ENCODE measurements around the gene PDCD4.
A peak's percentile ranks its signal among the peaks of the same experiment; 100 is the strongest.

Gene PDCD4

DNA sequence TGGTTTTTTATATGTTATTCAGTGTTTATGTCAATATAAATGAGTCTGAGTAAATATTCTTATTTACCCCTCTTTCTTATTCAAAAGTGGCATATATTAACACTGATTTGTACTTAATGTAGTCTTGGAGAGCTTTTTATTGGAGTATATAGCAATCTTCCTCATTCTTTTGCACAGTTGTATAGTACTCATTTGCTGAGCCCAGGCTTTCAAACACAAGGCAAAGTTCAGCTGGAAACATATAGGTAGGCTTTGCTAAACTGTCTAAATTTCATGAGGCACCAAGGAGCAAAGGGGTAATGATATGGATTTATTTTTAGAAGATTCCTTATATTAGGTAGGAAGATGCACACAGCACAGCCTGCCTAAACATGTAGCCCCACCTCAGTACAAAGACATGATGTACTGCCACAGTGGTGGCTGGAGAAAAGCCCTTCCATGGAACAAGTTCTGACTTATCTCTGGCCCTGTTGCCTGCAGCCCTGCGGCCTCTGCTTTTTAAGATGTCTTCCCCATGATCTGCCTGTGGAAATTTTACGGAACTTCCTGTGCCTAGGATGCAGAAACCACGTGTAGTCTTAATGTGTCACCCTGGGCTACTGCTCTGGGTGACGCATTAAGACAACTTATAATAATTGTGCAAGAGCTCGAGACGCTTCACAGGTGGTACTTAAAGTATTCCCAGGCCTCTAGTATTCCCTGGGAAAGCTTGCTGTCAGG is 9.6 kb upstream of the PDCD4 start:
- DNase-seq (ENCODE audit: low spot score): no peak
- Histone ChIP-seq H3K27ac (ENCODE audit: poor library complexity, severe bottlenecking) (peak overlapping the region; percentile 77), H3K36me3 (ENCODE audit: low read depth) (no peaks in the 10 kb centered on the region), H3K4me1 (ENCODE audit: insufficient read depth, poor library complexity, severe bottlenecking) (peaks cover 45% of the 10 kb centered on the region), H3K9me3 (ENCODE audit: severe bottlenecking) (no peaks in the 10 kb centered on the region), H3K4me3 (ENCODE audit: severe bottlenecking) (no peak overlapping the region), H3K27me3 (ENCODE audit: insufficient read depth, poor library complexity, severe bottlenecking) (no peaks in the 10 kb centered on the region)
- ATAC-seq (ENCODE audit: low read depth): peak; percentile 72
- TF ChIP-seq, protein P1, sequence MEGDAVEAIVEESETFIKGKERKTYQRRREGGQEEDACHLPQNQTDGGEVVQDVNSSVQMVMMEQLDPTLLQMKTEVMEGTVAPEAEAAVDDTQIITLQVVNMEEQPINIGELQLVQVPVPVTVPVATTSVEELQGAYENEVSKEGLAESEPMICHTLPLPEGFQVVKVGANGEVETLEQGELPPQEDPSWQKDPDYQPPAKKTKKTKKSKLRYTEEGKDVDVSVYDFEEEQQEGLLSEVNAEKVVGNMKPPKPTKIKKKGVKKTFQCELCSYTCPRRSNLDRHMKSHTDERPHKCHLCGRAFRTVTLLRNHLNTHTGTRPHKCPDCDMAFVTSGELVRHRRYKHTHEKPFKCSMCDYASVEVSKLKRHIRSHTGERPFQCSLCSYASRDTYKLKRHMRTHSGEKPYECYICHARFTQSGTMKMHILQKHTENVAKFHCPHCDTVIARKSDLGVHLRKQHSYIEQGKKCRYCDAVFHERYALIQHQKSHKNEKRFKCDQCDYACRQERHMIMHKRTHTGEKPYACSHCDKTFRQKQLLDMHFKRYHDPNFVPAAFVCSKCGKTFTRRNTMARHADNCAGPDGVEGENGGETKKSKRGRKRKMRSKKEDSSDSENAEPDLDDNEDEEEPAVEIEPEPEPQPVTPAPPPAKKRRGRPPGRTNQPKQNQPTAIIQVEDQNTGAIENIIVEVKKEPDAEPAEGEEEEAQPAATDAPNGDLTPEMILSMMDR (IDR thresholded peaks at IDR 0.05; ENCODE audit: poor library complexity, severe bottlenecking): no peak

DNA sequence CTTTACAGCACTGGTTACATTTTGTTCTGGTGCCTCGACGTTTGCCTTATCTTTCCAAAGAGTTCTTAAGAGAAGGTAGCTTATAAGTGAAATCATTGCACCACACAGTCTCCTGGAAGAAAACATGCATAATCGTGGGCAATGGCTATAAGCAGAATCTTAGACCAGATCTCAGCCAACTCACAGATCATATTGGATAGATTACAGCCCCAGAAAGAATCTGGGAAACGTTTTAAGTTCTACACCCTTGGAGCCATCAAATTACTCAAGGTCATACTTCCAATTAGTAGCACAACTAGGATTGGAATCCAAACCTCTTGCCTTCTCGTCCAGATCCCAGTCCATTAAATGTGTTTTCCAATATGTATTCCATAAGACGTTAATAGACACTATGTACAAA is 8.8 kb upstream of the PDCD4 start:
- no peaks in the 10 kb centered on the region for H3K27me3 ChIP-seq (ENCODE audit: insufficient read depth, poor library complexity, severe bottlenecking)
- DNase-seq (ENCODE audit: low spot score) (no peak), ATAC-seq (ENCODE audit: low read depth) (no peak)
- peaks cover 45% of the 10 kb centered on the region for H3K4me1 ChIP-seq (ENCODE audit: insufficient read depth, poor library complexity, severe bottlenecking)
- H3K27ac ChIP-seq (ENCODE audit: poor library complexity, severe bottlenecking): peak overlapping the region; percentile 77
- H3K36me3 ChIP-seq (ENCODE audit: low read depth): no peaks in the 10 kb centered on the region
- no peaks in the 10 kb centered on the region for H3K9me3 ChIP-seq (ENCODE audit: severe bottlenecking)
- TF ChIP-seq, protein P1 (IDR thresholded peaks at IDR 0.05; ENCODE audit: poor library complexity, severe bottlenecking): no peak
- no peak overlapping the region for H3K4me3 ChIP-seq (ENCODE audit: severe bottlenecking)

DNA sequence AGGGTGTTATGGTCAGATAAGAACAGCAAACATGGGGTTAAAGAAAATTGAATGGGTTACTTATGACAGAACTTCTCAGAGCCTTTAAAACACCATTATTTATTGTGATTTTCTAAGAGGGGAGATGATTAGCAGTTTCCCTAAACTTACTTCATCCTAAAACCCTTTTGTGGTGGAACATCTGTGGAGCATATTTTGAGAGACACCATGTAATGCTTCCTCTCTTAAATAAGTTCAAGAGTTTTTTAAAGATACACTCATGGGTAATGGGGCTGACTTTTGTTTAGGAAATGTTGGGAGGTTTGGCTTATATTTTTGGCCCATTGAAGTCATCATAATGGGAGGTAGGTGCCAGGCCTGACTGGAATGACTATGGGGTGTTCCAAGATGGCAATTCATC is 8.4 kb upstream of the PDCD4 start:
- H3K4me1 ChIP-seq (ENCODE audit: insufficient read depth, poor library complexity, severe bottlenecking): peaks cover 45% of the 10 kb centered on the region
- DNase-seq (ENCODE audit: low spot score): no peak
- no peak for ATAC-seq (ENCODE audit: low read depth)

DNA sequence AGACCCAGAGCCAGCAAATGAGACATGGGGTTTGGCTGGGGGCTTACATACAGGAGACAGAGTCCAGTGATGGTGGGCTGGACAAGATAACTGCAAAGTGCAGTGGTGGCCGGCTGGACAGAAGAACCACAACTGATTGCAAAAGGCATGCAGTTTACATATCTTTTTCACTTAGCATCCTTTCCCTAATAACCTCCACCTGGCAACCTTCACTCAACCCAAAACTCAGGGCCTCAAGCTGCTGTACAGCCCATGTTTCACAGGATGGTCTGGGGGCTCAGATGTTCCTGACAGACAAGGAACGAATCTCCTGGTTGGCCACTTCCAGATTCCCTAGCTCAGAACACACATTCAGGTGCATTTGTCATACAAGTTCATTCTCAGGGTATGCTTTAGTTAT is 7.8 kb upstream of the PDCD4 start:
- Histone ChIP-seq H3K27ac (ENCODE audit: poor library complexity, severe bottlenecking) (peak overlapping the region; percentile 89), H3K9me3 (ENCODE audit: severe bottlenecking) (no peaks in the 10 kb centered on the region), H3K4me1 (ENCODE audit: insufficient read depth, poor library complexity, severe bottlenecking) (peaks cover 45% of the 10 kb centered on the region), H3K27me3 (ENCODE audit: insufficient read depth, poor library complexity, severe bottlenecking) (no peaks in the 10 kb centered on the region), H3K4me3 (ENCODE audit: severe bottlenecking) (no peak overlapping the region), H3K36me3 (ENCODE audit: low read depth) (no peaks in the 10 kb centered on the region)
- no peak for DNase-seq (ENCODE audit: low spot score)
- no peak for ATAC-seq (ENCODE audit: low read depth)
- TF ChIP-seq, protein P1 (IDR thresholded peaks at IDR 0.05; ENCODE audit: poor library complexity, severe bottlenecking): no peak

More for the DNA sequence above, 8.4 kb upstream of the PDCD4 start:
- Histone ChIP-seq H3K27ac (ENCODE audit: poor library complexity, severe bottlenecking) (peak overlapping the region; percentile 77), H3K27me3 (ENCODE audit: insufficient read depth, poor library complexity, severe bottlenecking) (no peaks in the 10 kb centered on the region), H3K36me3 (ENCODE audit: low read depth) (no peaks in the 10 kb centered on the region), H3K4me3 (ENCODE audit: severe bottlenecking) (no peak overlapping the region), H3K9me3 (ENCODE audit: severe bottlenecking) (no peaks in the 10 kb centered on the region)
- TF ChIP-seq, protein P1 (IDR thresholded peaks at IDR 0.05; ENCODE audit: poor library complexity, severe bottlenecking): no peak

DNA sequence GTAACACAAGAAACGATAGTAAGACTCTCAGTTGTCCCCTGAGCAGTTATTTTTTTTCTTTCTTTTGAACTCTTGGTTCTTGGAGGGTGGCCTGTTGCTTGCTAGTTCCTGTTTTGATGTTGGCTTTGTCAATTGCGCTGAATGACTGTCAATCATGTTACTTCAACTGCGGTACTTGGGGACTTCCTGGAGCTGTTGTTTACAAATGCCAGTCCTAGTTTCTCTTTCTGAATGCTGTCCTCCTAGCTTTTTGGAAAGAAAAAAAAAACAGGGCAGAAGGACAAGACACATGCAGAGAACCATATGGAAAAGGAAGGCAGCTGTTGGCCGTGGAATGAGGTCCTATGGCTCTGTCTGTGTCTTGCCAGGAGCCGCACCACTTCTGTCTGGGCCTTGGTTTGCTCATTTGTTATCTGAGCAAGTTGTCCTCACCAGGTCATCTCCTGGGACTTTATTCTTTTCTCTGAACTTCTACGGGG is 7.0 kb upstream of the PDCD4 start:
- ATAC-seq (ENCODE audit: low read depth): no peak
- H3K4me3 ChIP-seq (ENCODE audit: severe bottlenecking): no peak overlapping the region

More for the DNA sequence above, 7.0 kb upstream of the PDCD4 start:
- no peak for DNase-seq (ENCODE audit: low spot score)
- Histone ChIP-seq H3K36me3 (ENCODE audit: low read depth) (no peaks in the 10 kb centered on the region), H3K4me1 (ENCODE audit: insufficient read depth, poor library complexity, severe bottlenecking) (peaks cover 45% of the 10 kb centered on the region), H3K27me3 (ENCODE audit: insufficient read depth, poor library complexity, severe bottlenecking) (no peaks in the 10 kb centered on the region), H3K9me3 (ENCODE audit: severe bottlenecking) (no peaks in the 10 kb centered on the region), H3K27ac (ENCODE audit: poor library complexity, severe bottlenecking) (peak overlapping the region; percentile 89)
- TF ChIP-seq, protein P1 (IDR thresholded peaks at IDR 0.05; ENCODE audit: poor library complexity, severe bottlenecking): no peak

Measured in RWPE2 (cell line).